ENCODE data around the gene PDGFD. TPM values are rescaled to one million over a fixed set of nuclear protein-coding genes. Genes with fewer than 3 reads are reported as not detected.

The PDGFD gene
- total RNA-seq, 2 experiments from 2014 or later, result 0.20 TPM; not detected in 1

DNA sequence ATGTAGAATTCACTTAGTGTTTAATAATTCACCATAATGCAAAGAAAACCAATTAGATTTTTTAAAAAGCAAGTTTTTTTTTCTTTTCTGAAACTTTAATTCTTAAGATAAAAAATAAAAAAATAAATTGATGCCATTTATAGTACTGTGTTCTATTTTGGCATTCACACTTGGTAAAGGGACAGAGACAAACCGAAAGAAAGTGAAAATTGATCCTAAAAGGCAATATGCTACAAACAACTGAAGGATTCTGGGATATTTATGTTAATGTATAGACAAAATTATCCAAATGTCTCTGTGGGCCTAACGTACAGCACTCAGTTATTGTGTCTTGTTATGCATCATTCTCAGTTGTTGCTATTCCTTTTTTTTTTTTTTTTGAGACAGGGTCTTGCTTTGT lies 169.4 kb downstream of the PDGFD start:
- no peak for DNase-seq
- Mint-ChIP-seq H3K4me3 (no peak overlapping the region), H3K27ac (no peak overlapping the region), H3K9me3 (no peaks in the 10 kb centered on the region), H3K27me3 (no peaks in the 10 kb centered on the region), H3K36me3 (ENCODE audit: low read depth) (no peaks in the 10 kb centered on the region), H3K4me1 (ENCODE audit: low read depth) (no peaks in the 10 kb centered on the region)
- POLR2A ChIA-PET, result no interaction called here
- ATAC-seq, result no peak
- intact Hi-C loops (cut with micrococcal nuclease), result no loop called here
- TF ChIP-seq, protein P1, sequence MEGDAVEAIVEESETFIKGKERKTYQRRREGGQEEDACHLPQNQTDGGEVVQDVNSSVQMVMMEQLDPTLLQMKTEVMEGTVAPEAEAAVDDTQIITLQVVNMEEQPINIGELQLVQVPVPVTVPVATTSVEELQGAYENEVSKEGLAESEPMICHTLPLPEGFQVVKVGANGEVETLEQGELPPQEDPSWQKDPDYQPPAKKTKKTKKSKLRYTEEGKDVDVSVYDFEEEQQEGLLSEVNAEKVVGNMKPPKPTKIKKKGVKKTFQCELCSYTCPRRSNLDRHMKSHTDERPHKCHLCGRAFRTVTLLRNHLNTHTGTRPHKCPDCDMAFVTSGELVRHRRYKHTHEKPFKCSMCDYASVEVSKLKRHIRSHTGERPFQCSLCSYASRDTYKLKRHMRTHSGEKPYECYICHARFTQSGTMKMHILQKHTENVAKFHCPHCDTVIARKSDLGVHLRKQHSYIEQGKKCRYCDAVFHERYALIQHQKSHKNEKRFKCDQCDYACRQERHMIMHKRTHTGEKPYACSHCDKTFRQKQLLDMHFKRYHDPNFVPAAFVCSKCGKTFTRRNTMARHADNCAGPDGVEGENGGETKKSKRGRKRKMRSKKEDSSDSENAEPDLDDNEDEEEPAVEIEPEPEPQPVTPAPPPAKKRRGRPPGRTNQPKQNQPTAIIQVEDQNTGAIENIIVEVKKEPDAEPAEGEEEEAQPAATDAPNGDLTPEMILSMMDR (IDR thresholded peaks at IDR 0.05), result no peak
- CTCF ChIA-PET, result no interaction called here

- Mint-ChIP-seq H3K9me3 (no peaks in the 10 kb centered on the region), H3K27me3 (no peaks in the 10 kb centered on the region), H3K4me3 (no peak overlapping the region), H3K4me1 (ENCODE audit: low read depth) (no peaks in the 10 kb centered on the region), H3K27ac (no peak overlapping the region), H3K36me3 (ENCODE audit: low read depth) (no peaks in the 10 kb centered on the region)
- intact Hi-C loops (cut with micrococcal nuclease), result no loop called here
- ChIA-PET CTCF (no interaction called here), POLR2A (no interaction called here)
- no peak for DNase-seq
- TF ChIP-seq, protein P1 (IDR thresholded peaks at IDR 0.05), result no peak
- ATAC-seq, result no peak
Measured at GRCh38 chr11:103994094-103994493, 169.9 kb downstream of the PDGFD start.

- ATAC-seq, result no peak
- TF ChIP-seq, protein P1 (IDR thresholded peaks at IDR 0.05), result no peak
- Mint-ChIP-seq H3K4me1 (ENCODE audit: low read depth) (no peaks in the 10 kb centered on the region), H3K36me3 (ENCODE audit: low read depth) (no peaks in the 10 kb centered on the region), H3K27ac (no peak overlapping the region), H3K27me3 (no peaks in the 10 kb centered on the region), H3K4me3 (no peak overlapping the region), H3K9me3 (no peaks in the 10 kb centered on the region)
- no peak for DNase-seq
- ChIA-PET CTCF (no interaction called here), POLR2A (no interaction called here)
- intact Hi-C loops (cut with micrococcal nuclease), result no loop called here
Measured at GRCh38 chr11:103993507-103993906, 170.4 kb downstream of the PDGFD start.

- intact Hi-C loops (cut with micrococcal nuclease), result no loop called here
- Mint-ChIP-seq H3K4me1 (ENCODE audit: low read depth) (no peaks in the 10 kb centered on the region), H3K4me3 (no peak overlapping the region), H3K27ac (no peak overlapping the region), H3K9me3 (peaks cover 4% of the 10 kb centered on the region), H3K27me3 (no peaks in the 10 kb centered on the region), H3K36me3 (ENCODE audit: low read depth) (no peaks in the 10 kb centered on the region)
- no peak for DNase-seq
- TF ChIP-seq, protein P1 (IDR thresholded peaks at IDR 0.05), result no peak
- ATAC-seq, result no peak
- ChIA-PET POLR2A (no interaction called here), CTCF (no interaction called here)
Measured at GRCh38 chr11:103988595-103988969, 175.4 kb downstream of the PDGFD start.

DNA sequence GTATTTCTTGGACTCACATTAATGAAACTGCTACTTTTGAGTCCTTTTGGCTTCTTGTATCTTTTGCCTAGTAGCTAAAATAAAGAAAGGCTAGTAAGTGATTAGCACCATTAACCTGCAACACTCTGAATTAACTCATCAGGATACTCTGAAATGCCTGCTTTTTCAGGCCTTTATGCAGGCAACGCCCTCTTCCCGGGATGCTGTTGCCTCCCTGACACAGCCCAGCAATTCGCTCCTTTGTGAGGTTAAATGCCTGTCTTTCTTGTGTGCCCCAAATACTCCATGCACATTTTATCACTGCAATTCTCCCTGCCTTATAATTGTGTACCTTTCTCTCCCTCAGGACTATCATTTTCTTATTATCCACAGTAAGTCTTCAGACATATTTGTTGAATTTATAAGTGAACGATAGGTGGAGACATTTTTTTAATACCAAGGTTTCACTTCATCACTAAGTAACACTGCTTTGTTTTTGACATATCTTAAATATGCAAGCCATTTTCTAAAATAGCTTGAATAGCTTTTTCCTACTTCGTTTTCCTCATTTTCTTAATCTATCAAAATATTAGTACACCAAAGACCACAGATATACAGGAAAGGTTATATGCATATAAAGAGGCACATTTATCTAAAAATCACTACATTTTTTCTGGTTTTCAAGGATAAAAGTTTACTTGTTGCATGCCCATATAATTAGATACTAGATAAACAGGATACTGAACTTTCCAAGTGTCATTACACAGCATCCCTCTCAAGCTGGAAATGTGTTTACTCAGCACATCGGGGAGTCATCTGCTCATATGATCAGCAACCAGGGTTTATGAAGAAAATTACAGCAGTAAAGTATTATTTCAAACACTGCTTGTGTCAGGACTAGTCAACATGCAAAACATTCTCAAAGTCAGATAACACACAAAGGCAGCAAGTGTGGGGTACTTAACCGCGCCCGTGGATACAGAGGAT lies 176.0 kb downstream of the PDGFD start:
- TF ChIP-seq, protein P1 (IDR thresholded peaks at IDR 0.05), result no peak
- no peaks in the 10 kb centered on the region for H3K4me1 Mint-ChIP-seq (ENCODE audit: low read depth)
- POLR2A ChIA-PET, result no interaction called here
- H3K27ac Mint-ChIP-seq, result no peak overlapping the region
- no peak overlapping the region for H3K4me3 Mint-ChIP-seq
- CTCF ChIA-PET, result no interaction called here
- peaks cover 4% of the 10 kb centered on the region for H3K9me3 Mint-ChIP-seq
- no peaks in the 10 kb centered on the region for H3K36me3 Mint-ChIP-seq (ENCODE audit: low read depth)
- no peaks in the 10 kb centered on the region for H3K27me3 Mint-ChIP-seq
- intact Hi-C loops (cut with micrococcal nuclease), result no loop called here
- no peak for DNase-seq
- no peak for ATAC-seq
